DMS114 treated with DMSO at 0.1 percent for 48 hours (cell line): ENCODE measurements around the gene CD200.
"Not testable (repeated sequence)": the region's sequence is repeated elsewhere in the genome, so short reads cannot be mapped to it uniquely, and the experiment has no call there.

Experiments used
- DNase-seq: peaks from one replicate; lab custom pipeline; 2025; ENCODE audit not compliant: unreplicated experiment; lab: John Stamatoyannopoulos, UW

The CD200 gene

GRCh38 chr3:112388972-112389371 is 56.0 kb downstream of the CD200 start:
- DNase-seq: no peak

DNA sequence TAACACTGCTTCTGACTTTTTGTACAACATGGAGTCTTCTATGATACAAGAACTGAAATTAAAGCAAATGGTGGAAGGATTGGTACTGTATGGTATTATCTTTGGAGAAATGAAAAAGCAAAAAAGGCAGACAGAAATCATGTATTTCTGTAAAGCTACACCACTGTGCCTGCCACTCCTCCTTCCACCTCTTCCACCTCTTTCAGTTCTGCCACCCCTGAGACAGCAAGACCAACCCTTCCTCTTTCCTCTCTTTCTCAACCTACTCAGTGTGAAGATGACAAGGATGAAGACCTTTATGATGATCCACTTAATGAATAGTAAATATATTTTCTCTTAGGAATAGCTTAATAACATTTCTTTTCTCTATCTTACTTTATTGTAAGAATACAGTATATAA is 57.0 kb downstream of the CD200 start:
- DNase-seq: no peak

GRCh38 chr3:112390783-112391641 is 58.1 kb downstream of the CD200 start:
- DNase-seq: no peak

GRCh38 chr3:112391648-112392047 is 58.7 kb downstream of the CD200 start:
- no peak for DNase-seq

DNA sequence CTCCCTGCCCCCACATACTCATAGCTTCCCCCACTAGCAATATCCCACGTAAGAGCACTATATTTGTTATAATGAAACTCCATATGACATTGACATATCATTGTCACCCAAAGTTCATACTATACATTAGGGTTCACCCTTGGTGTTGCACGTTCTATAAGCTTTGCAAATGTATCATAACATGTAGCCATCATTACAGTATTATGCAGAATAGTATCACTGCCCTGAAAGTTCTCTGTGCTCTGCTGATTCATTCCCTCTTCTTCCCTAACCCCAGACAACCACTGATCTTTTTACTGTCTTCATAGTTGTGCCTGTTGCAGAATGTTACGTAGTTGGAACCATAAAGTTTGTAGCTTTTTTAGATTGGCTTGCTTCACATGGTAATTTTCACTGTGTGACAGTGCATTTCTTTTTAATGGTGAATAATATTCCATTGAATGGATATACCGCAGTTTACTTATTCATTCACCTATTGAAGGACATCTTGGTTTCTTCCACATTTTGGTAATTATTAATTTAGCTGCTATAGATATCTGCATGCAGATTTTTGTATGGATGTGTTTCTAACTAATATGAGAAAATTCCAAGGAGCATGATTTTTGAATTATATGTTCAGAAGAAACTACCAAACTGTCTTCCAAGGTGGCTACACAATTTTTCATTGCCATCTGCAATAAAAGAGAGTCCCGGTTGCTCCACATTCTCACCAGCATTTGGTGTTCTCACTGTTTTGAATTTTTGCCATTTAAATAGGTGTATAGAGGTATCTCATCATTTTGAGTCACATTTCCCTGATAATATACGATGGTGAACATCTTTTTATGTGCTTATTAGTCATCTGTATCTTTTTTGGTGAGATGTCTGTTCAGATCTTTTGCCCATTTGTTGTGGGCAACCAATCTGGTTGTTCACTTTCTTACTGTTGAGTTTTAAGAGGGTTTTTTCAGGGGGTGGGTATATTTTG is 59.7 kb downstream of the CD200 start:
- no peak for DNase-seq

GRCh38 chr3:112393360-112393728 is 60.4 kb downstream of the CD200 start:
- DNase-seq: no peak

- DNase-seq: no peak
These were observed 61.2 kb downstream of the CD200 start for GRCh38 chr3:112394003-112394640.

GRCh38 chr3:112395181-112395895 is 62.4 kb downstream of the CD200 start:
- no peak for DNase-seq

- no peak for DNase-seq
These were observed 62.9 kb downstream of the CD200 start for GRCh38 chr3:112395896-112396290.

GRCh38 chr3:112397556-112397955 is 64.6 kb downstream of the CD200 start:
- DNase-seq: no peak

DNA sequence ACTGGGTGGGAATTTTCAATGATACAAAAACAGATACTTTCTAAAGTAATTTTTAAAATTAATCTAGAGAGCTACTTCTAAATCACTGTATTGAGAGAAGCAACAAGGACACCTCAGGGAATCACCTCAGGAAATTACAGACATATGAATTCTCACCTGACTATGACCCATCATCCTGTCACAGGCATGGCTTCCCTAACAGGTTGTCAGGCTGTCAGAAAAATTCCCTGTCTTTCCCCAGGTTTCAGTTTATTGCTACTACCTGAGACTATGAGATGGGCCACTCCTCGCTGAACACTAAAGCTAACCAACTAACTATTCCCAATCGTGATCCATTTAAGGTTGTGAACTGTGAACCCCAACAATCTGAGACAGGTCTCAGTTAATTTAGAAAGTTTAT is 66.1 kb downstream of the CD200 start:
- no peak for DNase-seq

GRCh38 chr3:112399554-112399953 is 66.6 kb downstream of the CD200 start:
- DNase-seq: not testable (repeated sequence)

DNA sequence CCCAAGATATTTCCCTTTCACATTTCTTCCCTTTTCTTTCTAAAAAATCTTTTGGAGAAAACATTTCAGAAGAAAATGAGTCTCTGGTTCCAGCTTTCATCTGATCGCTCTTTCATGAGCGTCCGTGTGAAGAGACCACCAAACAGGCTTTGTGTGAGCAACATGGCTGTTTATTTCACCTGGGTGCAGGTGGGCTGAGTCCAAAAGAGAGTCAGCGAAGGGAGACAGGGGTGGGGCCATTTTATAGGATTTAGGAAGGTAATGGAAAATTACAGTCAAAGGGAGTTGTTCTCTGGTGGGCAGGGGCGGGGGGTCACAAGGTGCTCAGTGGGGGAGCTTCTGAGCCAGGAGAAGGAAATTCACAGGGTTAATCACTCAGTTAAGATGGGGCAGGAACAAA is 67.4 kb downstream of the CD200 start:
- not testable (repeated sequence) for DNase-seq

- DNase-seq: no peak
These were observed 68.7 kb downstream of the CD200 start for GRCh38 chr3:112401617-112402016.

GRCh38 chr3:112403103-112403502 is 70.1 kb downstream of the CD200 start:
- no peak for DNase-seq

GRCh38 chr3:112404924-112405549 is 72.1 kb downstream of the CD200 start:
- not testable (repeated sequence) for DNase-seq

DNA sequence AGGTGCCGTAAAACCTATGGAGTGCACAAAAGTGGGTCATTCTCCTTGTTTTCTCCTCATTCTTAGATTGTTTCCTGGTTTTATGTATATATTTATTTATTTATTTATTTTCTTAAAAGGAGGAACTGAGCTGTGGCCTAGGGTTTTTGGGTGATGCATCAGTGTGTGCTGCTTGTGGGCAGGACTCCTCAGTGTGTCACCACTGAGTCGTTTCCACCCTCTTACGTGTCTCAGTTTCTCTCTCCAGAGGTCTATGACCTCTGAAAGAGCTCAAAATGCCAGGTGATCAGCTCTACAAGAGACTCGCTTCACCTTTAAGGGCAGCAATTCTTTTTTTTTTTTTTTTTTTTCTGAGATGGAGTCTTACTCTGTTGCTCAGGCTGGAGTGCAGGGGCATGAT is 72.9 kb downstream of the CD200 start:
- no peak for DNase-seq

GRCh38 chr3:112407214-112407887 is 74.4 kb downstream of the CD200 start:
- DNase-seq: no peak

- no peak for DNase-seq
These were observed 75.1 kb downstream of the CD200 start for GRCh38 chr3:112407888-112408702.
